Measurements from ENCODE around the gene NDUFB10. TPM values are rescaled to one million over a fixed set of nuclear protein-coding genes. Genes with fewer than 3 reads are reported as not detected.

The NDUFB10 gene
- 71.2 TPM for total RNA-seq
- polyA plus RNA-seq, result 308 TPM

- no peaks in the 10 kb centered on the region for H3K4me1 ChIP-seq (ENCODE audit: insufficient read depth)
Observed at GRCh38 chr16:1959269-1960039, at the start of gene NDUFB10. TSS of gene NDUFB10 (plus strand) at chr16:1959538. CDS start at chr16:1959625, 87 bp downstream.

GRCh38 chr16:1909561-1910231 is 49.6 kb upstream of the NDUFB10 start:
- WGBS, result 72% methylated on average over 18 of the region's 18 CpGs
- DNase-seq (ENCODE audit: extremely low spot score), result no peak

More at GRCh38 chr16:1959269-1960039, at the start of gene NDUFB10:
- DNase-seq (ENCODE audit: extremely low spot score), result no peak
- Histone ChIP-seq H3K36me3 (ENCODE audit: insufficient read depth) (no peaks in the 10 kb centered on the region), H3K27ac (ENCODE audit: low read depth) (peak within 1 kb of the TSS; percentile 66), H3K4me3 (ENCODE audit: low read depth, low read length) (peak within 1 kb of the TSS; percentile 80)
- under 1% methylated on average over 79 of the region's 79 CpGs for WGBS

GRCh38 chr16:1911467-1912214 is 47.7 kb upstream of the NDUFB10 start:
- H3K36me3 ChIP-seq (ENCODE audit: insufficient read depth), result no peaks in the 10 kb centered on the region

More at GRCh38 chr16:1909561-1910231, 49.6 kb upstream of the NDUFB10 start:
- H3K27ac ChIP-seq (ENCODE audit: low read depth), result no peak overlapping the region
- no peak overlapping the region for H3K4me3 ChIP-seq (ENCODE audit: low read depth, low read length)
- H3K36me3 ChIP-seq (ENCODE audit: insufficient read depth), result no peaks in the 10 kb centered on the region
- no peaks in the 10 kb centered on the region for H3K4me1 ChIP-seq (ENCODE audit: insufficient read depth)

GRCh38 chr16:1912215-1912543 is 47.2 kb upstream of the NDUFB10 start:
- WGBS, result 80% methylated on average over 17 of the region's 17 CpGs
- Histone ChIP-seq H3K27ac (ENCODE audit: low read depth) (no peak overlapping the region), H3K36me3 (ENCODE audit: insufficient read depth) (no peaks in the 10 kb centered on the region), H3K4me1 (ENCODE audit: insufficient read depth) (no peaks in the 10 kb centered on the region), H3K4me3 (ENCODE audit: low read depth, low read length) (no peak overlapping the region)
- no peak for DNase-seq (ENCODE audit: extremely low spot score)

More at GRCh38 chr16:1911467-1912214, 47.7 kb upstream of the NDUFB10 start:
- no peak overlapping the region for H3K4me3 ChIP-seq (ENCODE audit: low read depth, low read length)
- no peak for DNase-seq (ENCODE audit: extremely low spot score)
- H3K27ac ChIP-seq (ENCODE audit: low read depth), result no peak overlapping the region
- no peaks in the 10 kb centered on the region for H3K4me1 ChIP-seq (ENCODE audit: insufficient read depth)
- 89% methylated on average over 59 of the region's 59 CpGs for WGBS

- Histone ChIP-seq H3K4me1 (ENCODE audit: insufficient read depth) (no peaks in the 10 kb centered on the region), H3K4me3 (ENCODE audit: low read depth, low read length) (no peak overlapping the region), H3K27ac (ENCODE audit: low read depth) (peak overlapping the region; percentile 76), H3K36me3 (ENCODE audit: insufficient read depth) (no peaks in the 10 kb centered on the region)
- 46% methylated on average over 21 of the region's 21 CpGs for WGBS
- no peak for DNase-seq (ENCODE audit: extremely low spot score)
Observed at GRCh38 chr16:1913327-1914083, 45.8 kb upstream of the NDUFB10 start.

- 41% methylated on average over 15 of the region's 15 CpGs for WGBS
- Histone ChIP-seq H3K4me1 (ENCODE audit: insufficient read depth) (no peaks in the 10 kb centered on the region), H3K4me3 (ENCODE audit: low read depth, low read length) (no peak overlapping the region), H3K36me3 (ENCODE audit: insufficient read depth) (no peaks in the 10 kb centered on the region), H3K27ac (ENCODE audit: low read depth) (peak overlapping the region; percentile 76)
- DNase-seq (ENCODE audit: extremely low spot score), result no peak
Observed at GRCh38 chr16:1914084-1914608, 45.2 kb upstream of the NDUFB10 start.

- H3K4me3 ChIP-seq (ENCODE audit: low read depth, low read length), result no peak overlapping the region
Observed at GRCh38 chr16:1914988-1915387, 44.4 kb upstream of the NDUFB10 start.

GRCh38 chr16:1915732-1916639 is 43.4 kb upstream of the NDUFB10 start:
- no peak overlapping the region for H3K4me3 ChIP-seq (ENCODE audit: low read depth, low read length)
- H3K27ac ChIP-seq (ENCODE audit: low read depth), result no peak overlapping the region
- DNase-seq (ENCODE audit: extremely low spot score), result no peak
- 61% methylated on average over 25 of the region's 25 CpGs for WGBS
- H3K36me3 ChIP-seq (ENCODE audit: insufficient read depth), result no peaks in the 10 kb centered on the region
- H3K4me1 ChIP-seq (ENCODE audit: insufficient read depth), result no peaks in the 10 kb centered on the region

More at GRCh38 chr16:1914988-1915387, 44.4 kb upstream of the NDUFB10 start:
- Histone ChIP-seq H3K27ac (ENCODE audit: low read depth) (no peak overlapping the region), H3K4me1 (ENCODE audit: insufficient read depth) (no peaks in the 10 kb centered on the region), H3K36me3 (ENCODE audit: insufficient read depth) (no peaks in the 10 kb centered on the region)
- DNase-seq (ENCODE audit: extremely low spot score), result no peak
- WGBS, result 45% methylated on average over 8 of the region's 8 CpGs

- Histone ChIP-seq H3K4me3 (ENCODE audit: low read depth, low read length) (no peak overlapping the region), H3K27ac (ENCODE audit: low read depth) (no peak overlapping the region), H3K4me1 (ENCODE audit: insufficient read depth) (no peaks in the 10 kb centered on the region), H3K36me3 (ENCODE audit: insufficient read depth) (no peaks in the 10 kb centered on the region)
- WGBS, result 6% methylated on average over 5 of the region's 5 CpGs
- DNase-seq (ENCODE audit: extremely low spot score), result no peak
Observed at GRCh38 chr16:1916640-1916990, 42.7 kb upstream of the NDUFB10 start.

GRCh38 chr16:1917056-1917664 is 42.2 kb upstream of the NDUFB10 start:
- H3K4me1 ChIP-seq (ENCODE audit: insufficient read depth), result no peaks in the 10 kb centered on the region
- H3K27ac ChIP-seq (ENCODE audit: low read depth), result no peak overlapping the region
- WGBS, result 7% methylated on average over 22 of the region's 22 CpGs
- no peak overlapping the region for H3K4me3 ChIP-seq (ENCODE audit: low read depth, low read length)
- no peaks in the 10 kb centered on the region for H3K36me3 ChIP-seq (ENCODE audit: insufficient read depth)
- no peak for DNase-seq (ENCODE audit: extremely low spot score)

- WGBS, result under 1% methylated on average over 71 of the region's 81 CpGs
- Histone ChIP-seq H3K27ac (ENCODE audit: low read depth) (no peak overlapping the region), H3K4me3 (ENCODE audit: low read depth, low read length) (peak overlapping the region; percentile 38)
Observed at GRCh38 chr16:1917665-1918350, 41.5 kb upstream of the NDUFB10 start.

More at GRCh38 chr16:1917665-1918350, 41.5 kb upstream of the NDUFB10 start:
- H3K4me1 ChIP-seq (ENCODE audit: insufficient read depth), result no peaks in the 10 kb centered on the region
- no peak for DNase-seq (ENCODE audit: extremely low spot score)
- H3K36me3 ChIP-seq (ENCODE audit: insufficient read depth), result no peaks in the 10 kb centered on the region

All from urinary bladder (tissue), 4 donors.